Mammary epithelial cell (primary cell): ENCODE data around the gene MARCKS.

ENCODE experiments used
- EZH2 ChIP-seq: IDR thresholded peaks from 2 replicates; pipeline ENCODE4 v1.6.1; 2012; ENCODE audit warnings: low read length, inconsistent platforms, borderline replicate concordance
- TF ChIP-seq, protein P1 (sequence below), 2 donors: IDR thresholded peaks in 1 of 2; conservative IDR thresholded peaks in 1 of 2; 2 replicates each; pipeline ENCODE4 v1.5.1; 2011 to 2012; ENCODE audit warnings: inconsistent platforms in 2 of 2, low read length in 2 of 2, mild to moderate bottlenecking in 2 of 2, control low read depth in 1 of 2, low read depth in 1 of 2; ENCODE audit not compliant: insufficient read depth in 1 of 2; ENCODE audit errors: extremely low read depth in 1 of 2

DNA sequence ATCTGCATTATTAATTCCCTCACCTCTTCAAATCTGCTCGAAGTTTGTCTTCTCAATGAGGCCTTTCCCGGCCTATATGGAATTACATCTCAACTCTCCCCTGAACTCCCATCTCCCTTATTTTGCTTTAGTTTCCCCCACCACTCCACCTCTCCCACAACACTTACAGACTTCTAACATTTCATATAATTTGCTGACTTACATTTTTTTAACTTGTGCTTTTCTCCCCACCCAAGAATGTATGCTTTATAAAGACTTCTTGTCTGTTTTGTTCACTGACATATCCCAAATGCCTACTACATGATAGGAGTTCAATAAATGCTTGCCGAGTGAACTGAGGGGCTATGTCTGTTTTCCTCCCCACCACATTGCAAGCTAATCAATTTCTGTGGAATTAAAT lies 3.9 kb upstream of the MARCKS start:
- TF ChIP-seq, protein P1, sequence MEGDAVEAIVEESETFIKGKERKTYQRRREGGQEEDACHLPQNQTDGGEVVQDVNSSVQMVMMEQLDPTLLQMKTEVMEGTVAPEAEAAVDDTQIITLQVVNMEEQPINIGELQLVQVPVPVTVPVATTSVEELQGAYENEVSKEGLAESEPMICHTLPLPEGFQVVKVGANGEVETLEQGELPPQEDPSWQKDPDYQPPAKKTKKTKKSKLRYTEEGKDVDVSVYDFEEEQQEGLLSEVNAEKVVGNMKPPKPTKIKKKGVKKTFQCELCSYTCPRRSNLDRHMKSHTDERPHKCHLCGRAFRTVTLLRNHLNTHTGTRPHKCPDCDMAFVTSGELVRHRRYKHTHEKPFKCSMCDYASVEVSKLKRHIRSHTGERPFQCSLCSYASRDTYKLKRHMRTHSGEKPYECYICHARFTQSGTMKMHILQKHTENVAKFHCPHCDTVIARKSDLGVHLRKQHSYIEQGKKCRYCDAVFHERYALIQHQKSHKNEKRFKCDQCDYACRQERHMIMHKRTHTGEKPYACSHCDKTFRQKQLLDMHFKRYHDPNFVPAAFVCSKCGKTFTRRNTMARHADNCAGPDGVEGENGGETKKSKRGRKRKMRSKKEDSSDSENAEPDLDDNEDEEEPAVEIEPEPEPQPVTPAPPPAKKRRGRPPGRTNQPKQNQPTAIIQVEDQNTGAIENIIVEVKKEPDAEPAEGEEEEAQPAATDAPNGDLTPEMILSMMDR (conservative IDR thresholded peaks at IDR 0.05 in 1 of 2, IDR thresholded peaks at IDR 0.05 in 1 of 2; ENCODE audit: extremely low read depth in 1 of 2, insufficient read depth in 1 of 2, low read depth in 1 of 2, low read length in 2 of 2), result no peak
- no peak for TF ChIP-seq EZH2
